T47D (cell line): Measurements from ENCODE around the gene LRRC7.
A peak's percentile ranks its signal among the peaks of the same experiment; 100 is the strongest.
"Not testable (repeated sequence)": the region's sequence is repeated elsewhere in the genome, so short reads cannot be mapped to it uniquely, and the experiment has no call there.

Experiments used
- DNase-seq, 2 experiments: peaks; one replicate each; pipeline versions ENCODE4 v3.0.0 to v3.0.0-alpha.2; 2011 to 2012; ENCODE audit warnings: low read depth in 1 of 2, low spot score in 1 of 2
- JUND ChIP-seq: IDR thresholded peaks from 2 replicates; pipeline ENCODE4 v1.6.1; 2012; ENCODE audit warnings: low read depth
- in situ Hi-C: cut with HindIII; loops from 2 replicates; pipeline ENCODE4 v1.10.0; 2016; ENCODE audit warnings: low sequenced_read_pairs, low pct_unique_long_range_greater_than_20kb

Gene LRRC7

GRCh38 chr1:69686367-69686984, 118.8 kb downstream of the LRRC7 start:
- TF ChIP-seq JUND = no peak
- in situ Hi-C loops = no loop called here
- DNase-seq = no peak

GRCh38 chr1:69688193-69688592, 120.5 kb downstream of the LRRC7 start:
- TF ChIP-seq JUND = no peak
- in situ Hi-C loops = no loop called here
- DNase-seq = no peak

- DNase-seq = no peak
- in situ Hi-C loops = no loop called here
- TF ChIP-seq JUND = no peak
Measured at GRCh38 chr1:69691179-69691578, 123.5 kb downstream of the LRRC7 start.

GRCh38 chr1:69693921-69694675, 126.4 kb downstream of the LRRC7 start:
- no peak for DNase-seq
- no peak for TF ChIP-seq JUND
- in situ Hi-C loops = no loop called here

- DNase-seq = no peak
- no peak for TF ChIP-seq JUND
- in situ Hi-C loops = no loop called here
Measured at GRCh38 chr1:69697340-69697739, 129.6 kb downstream of the LRRC7 start.

- TF ChIP-seq JUND = no peak
- DNase-seq = peak in 1 of 2 experiments; percentile 43
- in situ Hi-C loops = no loop called here
Measured at GRCh38 chr1:69700770-69701169, 133.0 kb downstream of the LRRC7 start.

- no peak for DNase-seq
- no peak for TF ChIP-seq JUND
- in situ Hi-C loops = no loop called here
Measured at GRCh38 chr1:69702085-69702484, 134.4 kb downstream of the LRRC7 start.

GRCh38 chr1:69706473-69706872, 138.8 kb downstream of the LRRC7 start:
- in situ Hi-C loops = no loop called here
- TF ChIP-seq JUND = no peak
- DNase-seq = no peak

- in situ Hi-C loops = no loop called here
- no peak for TF ChIP-seq JUND
- DNase-seq = no peak
Measured at GRCh38 chr1:69707103-69707502, 139.4 kb downstream of the LRRC7 start.

- in situ Hi-C loops = no loop called here
- TF ChIP-seq JUND = no peak
Measured at GRCh38 chr1:69710484-69711189, 142.9 kb downstream of the LRRC7 start.

GRCh38 chr1:69711190-69711930, 143.6 kb downstream of the LRRC7 start:
- no peak for TF ChIP-seq JUND
- in situ Hi-C loops = no loop called here
- DNase-seq = no peak

More at GRCh38 chr1:69710484-69711189, 142.9 kb downstream of the LRRC7 start:
- no peak for DNase-seq

GRCh38 chr1:69717834-69718233, 150.1 kb downstream of the LRRC7 start:
- DNase-seq, in situ Hi-C loops: not testable (repeated sequence)

- in situ Hi-C loops = no loop called here
- DNase-seq = no peak
- TF ChIP-seq JUND = no peak
Measured at GRCh38 chr1:69728206-69728605, 160.5 kb downstream of the LRRC7 start.
